NOMO-1 treated with dmso at 0.1 percent for 144 hours (cell line): ENCODE data around the gene CNTN5.

ENCODE experiments used
- DNase-seq: peaks from one replicate; lab custom pipeline; 2025; ENCODE audit not compliant: unreplicated experiment; lab: John Stamatoyannopoulos, UW

Gene CNTN5

GRCh38 chr11:100397401-100397800 is 1376.7 kb downstream of the CNTN5 start:
- DNase-seq = no peak

GRCh38 chr11:100403816-100404215 is 1383.1 kb downstream of the CNTN5 start:
- DNase-seq = no peak

- no peak for DNase-seq
Measured at GRCh38 chr11:100404907-100405306, 1384.2 kb downstream of the CNTN5 start.
